Vagina (tissue), 2 donors: ENCODE results near the gene DEFB132.

Experiments
- POLR2A ChIP-seq, 2 donors: fragments of 450-650 bp; IDR thresholded peaks; one replicate each; pipeline ENCODE4 v1.6.1; 2017; ENCODE audit warnings: antibody characterized with exemption in 2 of 2, mild to moderate bottlenecking in 2 of 2, moderate library complexity in 2 of 2
- TF ChIP-seq, protein P1 (sequence below), 3 experiments: fragments of 450-650 bp in 2 of 3; fragments of 200-600 bp in 1 of 3; sonication (generic) in 1 of 3; IDR thresholded peaks; one replicate each; pipeline ENCODE4 v1.5.1; 2017 to 2019; ENCODE audit warnings: antibody characterized with exemption in 3 of 3, mild to moderate bottlenecking in 2 of 3, moderate library complexity in 2 of 3

GRCh38 chr20:297925-298775 is 40.6 kb downstream of the DEFB132 start:
- TF ChIP-seq, protein P1, sequence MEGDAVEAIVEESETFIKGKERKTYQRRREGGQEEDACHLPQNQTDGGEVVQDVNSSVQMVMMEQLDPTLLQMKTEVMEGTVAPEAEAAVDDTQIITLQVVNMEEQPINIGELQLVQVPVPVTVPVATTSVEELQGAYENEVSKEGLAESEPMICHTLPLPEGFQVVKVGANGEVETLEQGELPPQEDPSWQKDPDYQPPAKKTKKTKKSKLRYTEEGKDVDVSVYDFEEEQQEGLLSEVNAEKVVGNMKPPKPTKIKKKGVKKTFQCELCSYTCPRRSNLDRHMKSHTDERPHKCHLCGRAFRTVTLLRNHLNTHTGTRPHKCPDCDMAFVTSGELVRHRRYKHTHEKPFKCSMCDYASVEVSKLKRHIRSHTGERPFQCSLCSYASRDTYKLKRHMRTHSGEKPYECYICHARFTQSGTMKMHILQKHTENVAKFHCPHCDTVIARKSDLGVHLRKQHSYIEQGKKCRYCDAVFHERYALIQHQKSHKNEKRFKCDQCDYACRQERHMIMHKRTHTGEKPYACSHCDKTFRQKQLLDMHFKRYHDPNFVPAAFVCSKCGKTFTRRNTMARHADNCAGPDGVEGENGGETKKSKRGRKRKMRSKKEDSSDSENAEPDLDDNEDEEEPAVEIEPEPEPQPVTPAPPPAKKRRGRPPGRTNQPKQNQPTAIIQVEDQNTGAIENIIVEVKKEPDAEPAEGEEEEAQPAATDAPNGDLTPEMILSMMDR (IDR thresholded peaks at IDR 0.05) = no peak
- TF ChIP-seq POLR2A (IDR thresholded peaks at IDR 0.05) = no peak
